GM23338 (cell line): ENCODE data around the gene PFKM. TPM values are rescaled to one million over a fixed set of nuclear protein-coding genes. Genes with fewer than 3 reads are reported as not detected.

Source experiments
- ATAC-seq: fragments of 200-7000 bp; cut with Tn5 transposase; 3 replicates; pipeline ENCODE4 v1.9.1; 2020
- DNase-seq: peaks from one replicate; pipeline ENCODE4 v3.0.0-alpha.2; 2015; ENCODE audit warnings: low spot score
- H2AFZ ChIP-seq: fragments of 200-600 bp; sonication (generic); 2 replicates; pipeline ENCODE4 v1.8.0; 2016; ENCODE audit warnings: antibody characterized with exemption, mild to moderate bottlenecking, moderate library complexity
- H3F3A ChIP-seq: fragments of 200-600 bp; sonication (generic); replicated peaks from 2 replicates; pipeline ENCODE4 v1.8.0; 2017; ENCODE audit warnings: antibody characterized with exemption, mixed run types, low read depth
- H3K27ac ChIP-seq: fragments of 200-600 bp; sonication (generic); 2 replicates; pipeline ENCODE4 v1.6.1; 2016; ENCODE audit warnings: low read depth
- H3K27me3 ChIP-seq: fragments of 200-600 bp; sonication (generic); 2 replicates; pipeline ENCODE4 v1.8.0; 2016; ENCODE audit warnings: mild to moderate bottlenecking, mixed run types, moderate library complexity; ENCODE audit not compliant: insufficient read depth
- H3K36me3 ChIP-seq: fragments of 200-600 bp; sonication (generic); 2 replicates; pipeline ENCODE4 v1.8.0; 2016; ENCODE audit warnings: mild to moderate bottlenecking; ENCODE audit not compliant: insufficient read depth
- H3K4me1 ChIP-seq: fragments of 200-600 bp; sonication (generic); 2 replicates; pipeline ENCODE4 v1.8.0; 2016; ENCODE audit warnings: mild to moderate bottlenecking, moderate library complexity; ENCODE audit not compliant: insufficient read depth
- H3K4me2 ChIP-seq: fragments of 200-600 bp; sonication (generic); 2 replicates; pipeline ENCODE4 v1.7.1; 2017; ENCODE audit warnings: mixed run types
- H3K4me3 ChIP-seq: fragments of 200-600 bp; sonication (generic); 2 replicates; pipeline ENCODE4 v1.6.1; 2016; ENCODE audit warnings: mixed run types
- H3K79me2 ChIP-seq: fragments of 200-600 bp; sonication (generic); replicated peaks from 2 replicates; pipeline ENCODE4 v1.8.0; 2017; ENCODE audit warnings: mild to moderate bottlenecking; ENCODE audit not compliant: insufficient read depth
- H3K9me2 ChIP-seq: fragments of 200-600 bp; sonication (generic); 2 replicates; pipeline ENCODE4 v1.8.0; 2017; ENCODE audit not compliant: insufficient read depth
- H4K20me1 ChIP-seq: fragments of 200-600 bp; sonication (generic); replicated peaks from 2 replicates; pipeline ENCODE4 v1.8.0; 2017; ENCODE audit warnings: mild to moderate bottlenecking; ENCODE audit not compliant: insufficient read depth
- H3K27ac Mint-ChIP-seq: 2 replicates; pipeline ENCODE4 v1.8.0; 2020; ENCODE audit warnings: inconsistent platforms, mild to moderate bottlenecking, moderate library complexity, mixed read lengths
- H3K27me3 Mint-ChIP-seq: 3 replicates; pipeline ENCODE4 v1.8.0; 2022; ENCODE audit warnings: low read depth, mild to moderate bottlenecking, moderate library complexity, mixed read lengths, inconsistent platforms; ENCODE audit not compliant: insufficient read depth, poor library complexity
- H3K36me3 Mint-ChIP-seq: 3 replicates; pipeline ENCODE4 v1.8.0; 2021; ENCODE audit warnings: low read depth, mild to moderate bottlenecking, inconsistent platforms, moderate library complexity, mixed read lengths
- H3K4me1 Mint-ChIP-seq: 3 replicates; pipeline ENCODE4 v1.8.0; 2020; ENCODE audit warnings: mild to moderate bottlenecking, inconsistent platforms, mixed read lengths
- H3K4me3 Mint-ChIP-seq: 3 replicates; pipeline ENCODE4 v1.8.0; 2021; ENCODE audit warnings: moderate library complexity, mild to moderate bottlenecking, inconsistent platforms, mixed read lengths
- H3K9me3 Mint-ChIP-seq: 3 replicates; pipeline ENCODE4 v1.8.0; 2020; ENCODE audit warnings: moderate library complexity, mild to moderate bottlenecking, inconsistent platforms, mixed read lengths
- EZH2 ChIP-seq: fragments of 200-600 bp; sonication (generic); IDR thresholded peaks from one replicate; pipeline ENCODE4 v1.8.0; 2017; ENCODE audit warnings: antibody characterized with exemption, mild to moderate bottlenecking, low read depth; ENCODE audit not compliant: unreplicated experiment
- EZH2phosphoT487 ChIP-seq: fragments of 200-600 bp; sonication (generic); IDR thresholded peaks from one replicate; pipeline ENCODE4 v1.8.1; 2018; ENCODE audit warnings: antibody characterized with exemption; ENCODE audit not compliant: unreplicated experiment
- JUNB ChIP-seq: IDR thresholded peaks from one replicate; pipeline ENCODE4 v1.6.1; 2016; ENCODE audit warnings: antibody characterized with exemption; ENCODE audit not compliant: unreplicated experiment
- NANOG ChIP-seq: IDR thresholded peaks from 2 replicates; pipeline ENCODE4 v1.6.1; 2016; ENCODE audit warnings: antibody characterized with exemption, borderline replicate concordance
- POLR2AphosphoS5 ChIP-seq: IDR thresholded peaks from 2 replicates; pipeline ENCODE4 v1.6.1; 2016; ENCODE audit warnings: antibody characterized with exemption, low read depth
- STAT1 ChIP-seq: IDR thresholded peaks from one replicate; pipeline ENCODE4 v1.6.1; 2016; ENCODE audit warnings: antibody characterized with exemption; ENCODE audit not compliant: unreplicated experiment
- ZNF331 ChIP-seq: fragments of 250-450 bp; sonication (Bioruptor Pico); IDR thresholded peaks from 2 replicates; pipeline ENCODE4 v1.5.0; 2020; ENCODE audit warnings: low read depth, mild to moderate bottlenecking, moderate library complexity
- ZNF462 ChIP-seq: fragments of 250-450 bp; sonication (Bioruptor Pico); IDR thresholded peaks from 2 replicates; pipeline ENCODE4 v1.5.0; 2020; ENCODE audit warnings: mild to moderate bottlenecking, moderate library complexity
- polyA plus RNA-seq: library from polyadenylated mRNA; unstranded; fragments of >200 nt; fragmentation: Nextera tagmentation; extraction: Ambion mirVana; gene quantifications from 2 replicates; pipeline ENCODE4 v1.2.1, GENCODE V29; 2016
- total RNA-seq: library from RNA; depleted of rRNA; stranded (reverse); fragments of >200 nt; shearing (Covaris generic); gene quantifications from 2 replicates; pipeline ENCODE4 v1.2.3, GENCODE V29; 2014
- TF ChIP-seq, protein P1 (sequence below): IDR thresholded peaks from one replicate; pipeline ENCODE4 v1.6.1; 2018; ENCODE audit warnings: antibody characterized with exemption; ENCODE audit not compliant: unreplicated experiment
- TF ChIP-seq, protein P2 (sequence below), 2 experiments: fragments of 200-600 bp in 1 of 2; sonication (generic) in 1 of 2; conservative IDR thresholded peaks; 2 replicates each; pipeline versions ENCODE4 v1.5.1 to v1.6.1; 2016 to 2017; ENCODE audit warnings: antibody characterized with exemption in 2 of 2, low read depth in 2 of 2, mild to moderate bottlenecking in 2 of 2, moderate library complexity in 1 of 2
- TF ChIP-seq, protein P3 (sequence below): IDR thresholded peaks from 2 replicates; pipeline ENCODE4 v1.6.1; 2016; ENCODE audit warnings: antibody characterized with exemption

The PFKM gene
- total and polyA plus RNA-seq, 2 experiments from 2014 or later, result 47.2 to 82.5 TPM

DNA sequence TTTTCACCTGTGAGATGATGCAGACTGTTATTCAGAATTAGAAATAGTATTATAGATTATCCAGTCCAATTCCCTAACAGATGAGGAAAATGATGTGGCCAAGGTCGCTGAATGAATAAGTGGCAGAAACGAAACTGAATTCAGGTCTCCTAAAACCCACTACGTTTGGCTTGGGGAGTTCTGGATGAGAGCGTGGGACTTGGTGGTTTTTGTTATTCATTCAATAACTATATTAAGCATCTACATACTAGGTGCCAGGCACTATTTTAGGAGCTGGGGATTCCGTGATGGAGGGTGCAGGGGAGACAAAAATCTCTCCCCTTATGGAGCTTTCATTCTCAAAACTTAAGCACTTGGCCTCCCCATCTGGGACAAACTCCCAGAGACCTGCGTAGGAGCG, 63.5 kb downstream of the PFKM start:
- H3K36me3 Mint-ChIP-seq, result no peaks in the 10 kb centered on the region
- peak overlapping the region; percentile 81 for H3K4me3 ChIP-seq
- no peak overlapping the region for H3K27ac Mint-ChIP-seq
- H3K4me2 ChIP-seq, result peak overlapping the region; percentile 87
- peaks cover 3% of the 10 kb centered on the region; the same call in 1 of the 2 replicates for H3F3A ChIP-seq
- no peaks in the 10 kb centered on the region for H3K36me3 ChIP-seq
- no peak for ATAC-seq
- H2AFZ ChIP-seq, result peak overlapping the region; percentile 98
- 0 out of 2 replicates have a peak overlapping the region, but pooled peaks have one; percentile 9 for H3K27ac ChIP-seq
- H4K20me1 ChIP-seq, result no peaks in the 10 kb centered on the region
- no peaks in the 10 kb centered on the region for H3K79me2 ChIP-seq
- H3K27me3 ChIP-seq, result peaks cover 69% of the 10 kb centered on the region
- no peak for DNase-seq
- peaks cover 28% of the 10 kb centered on the region for H3K4me1 Mint-ChIP-seq
- TF ChIP-seq, protein P1, sequence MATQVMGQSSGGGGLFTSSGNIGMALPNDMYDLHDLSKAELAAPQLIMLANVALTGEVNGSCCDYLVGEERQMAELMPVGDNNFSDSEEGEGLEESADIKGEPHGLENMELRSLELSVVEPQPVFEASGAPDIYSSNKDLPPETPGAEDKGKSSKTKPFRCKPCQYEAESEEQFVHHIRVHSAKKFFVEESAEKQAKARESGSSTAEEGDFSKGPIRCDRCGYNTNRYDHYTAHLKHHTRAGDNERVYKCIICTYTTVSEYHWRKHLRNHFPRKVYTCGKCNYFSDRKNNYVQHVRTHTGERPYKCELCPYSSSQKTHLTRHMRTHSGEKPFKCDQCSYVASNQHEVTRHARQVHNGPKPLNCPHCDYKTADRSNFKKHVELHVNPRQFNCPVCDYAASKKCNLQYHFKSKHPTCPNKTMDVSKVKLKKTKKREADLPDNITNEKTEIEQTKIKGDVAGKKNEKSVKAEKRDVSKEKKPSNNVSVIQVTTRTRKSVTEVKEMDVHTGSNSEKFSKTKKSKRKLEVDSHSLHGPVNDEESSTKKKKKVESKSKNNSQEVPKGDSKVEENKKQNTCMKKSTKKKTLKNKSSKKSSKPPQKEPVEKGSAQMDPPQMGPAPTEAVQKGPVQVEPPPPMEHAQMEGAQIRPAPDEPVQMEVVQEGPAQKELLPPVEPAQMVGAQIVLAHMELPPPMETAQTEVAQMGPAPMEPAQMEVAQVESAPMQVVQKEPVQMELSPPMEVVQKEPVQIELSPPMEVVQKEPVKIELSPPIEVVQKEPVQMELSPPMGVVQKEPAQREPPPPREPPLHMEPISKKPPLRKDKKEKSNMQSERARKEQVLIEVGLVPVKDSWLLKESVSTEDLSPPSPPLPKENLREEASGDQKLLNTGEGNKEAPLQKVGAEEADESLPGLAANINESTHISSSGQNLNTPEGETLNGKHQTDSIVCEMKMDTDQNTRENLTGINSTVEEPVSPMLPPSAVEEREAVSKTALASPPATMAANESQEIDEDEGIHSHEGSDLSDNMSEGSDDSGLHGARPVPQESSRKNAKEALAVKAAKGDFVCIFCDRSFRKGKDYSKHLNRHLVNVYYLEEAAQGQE, result no peak
- no peak for TF ChIP-seq STAT1
- no peak for TF ChIP-seq EZH2phosphoT487
- TF ChIP-seq EZH2, result no peak
- no peak for TF ChIP-seq ZNF331 (CRISPR knock-in tag)
- no peak for TF ChIP-seq JUNB
- no peak for TF ChIP-seq POLR2AphosphoS5
- TF ChIP-seq, protein P2, sequence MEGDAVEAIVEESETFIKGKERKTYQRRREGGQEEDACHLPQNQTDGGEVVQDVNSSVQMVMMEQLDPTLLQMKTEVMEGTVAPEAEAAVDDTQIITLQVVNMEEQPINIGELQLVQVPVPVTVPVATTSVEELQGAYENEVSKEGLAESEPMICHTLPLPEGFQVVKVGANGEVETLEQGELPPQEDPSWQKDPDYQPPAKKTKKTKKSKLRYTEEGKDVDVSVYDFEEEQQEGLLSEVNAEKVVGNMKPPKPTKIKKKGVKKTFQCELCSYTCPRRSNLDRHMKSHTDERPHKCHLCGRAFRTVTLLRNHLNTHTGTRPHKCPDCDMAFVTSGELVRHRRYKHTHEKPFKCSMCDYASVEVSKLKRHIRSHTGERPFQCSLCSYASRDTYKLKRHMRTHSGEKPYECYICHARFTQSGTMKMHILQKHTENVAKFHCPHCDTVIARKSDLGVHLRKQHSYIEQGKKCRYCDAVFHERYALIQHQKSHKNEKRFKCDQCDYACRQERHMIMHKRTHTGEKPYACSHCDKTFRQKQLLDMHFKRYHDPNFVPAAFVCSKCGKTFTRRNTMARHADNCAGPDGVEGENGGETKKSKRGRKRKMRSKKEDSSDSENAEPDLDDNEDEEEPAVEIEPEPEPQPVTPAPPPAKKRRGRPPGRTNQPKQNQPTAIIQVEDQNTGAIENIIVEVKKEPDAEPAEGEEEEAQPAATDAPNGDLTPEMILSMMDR (conservative IDR thresholded peaks at IDR 0.05; ENCODE audit: low read depth in 2 of 2), result no peak
- no peak for TF ChIP-seq ZNF462 (CRISPR knock-in tag)
- TF ChIP-seq NANOG, result no peak
- TF ChIP-seq, protein P3, sequence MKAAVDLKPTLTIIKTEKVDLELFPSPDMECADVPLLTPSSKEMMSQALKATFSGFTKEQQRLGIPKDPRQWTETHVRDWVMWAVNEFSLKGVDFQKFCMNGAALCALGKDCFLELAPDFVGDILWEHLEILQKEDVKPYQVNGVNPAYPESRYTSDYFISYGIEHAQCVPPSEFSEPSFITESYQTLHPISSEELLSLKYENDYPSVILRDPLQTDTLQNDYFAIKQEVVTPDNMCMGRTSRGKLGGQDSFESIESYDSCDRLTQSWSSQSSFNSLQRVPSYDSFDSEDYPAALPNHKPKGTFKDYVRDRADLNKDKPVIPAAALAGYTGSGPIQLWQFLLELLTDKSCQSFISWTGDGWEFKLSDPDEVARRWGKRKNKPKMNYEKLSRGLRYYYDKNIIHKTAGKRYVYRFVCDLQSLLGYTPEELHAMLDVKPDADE, result no peak
- H3K4me3 Mint-ChIP-seq, result peak overlapping the region; percentile 81
- peaks cover 47% of the 10 kb centered on the region for H3K27me3 Mint-ChIP-seq
- H3K9me3 Mint-ChIP-seq, result no peaks in the 10 kb centered on the region
- no peaks in the 10 kb centered on the region for H3K9me2 ChIP-seq
- peaks cover 24% of the 10 kb centered on the region for H3K4me1 ChIP-seq
